Measurements from ENCODE around the gene CRLF1. TPM values are rescaled to one million over a fixed set of nuclear protein-coding genes. Genes with fewer than 3 reads are reported as not detected.

CRLF1 gene
- polyA plus RNA-seq, 1 experiment: 2.6 TPM

GRCh38 chr19:18591735-18592385 is 14.7 kb downstream of the CRLF1 start:
- Histone ChIP-seq H3K4me3 (ENCODE audit: low read depth, low read length) (no peak overlapping the region), H3K27me3 (ENCODE audit: control insufficient read depth, insufficient read depth, low read length) (no peaks in the 10 kb centered on the region), H3K9me3 (ENCODE audit: control insufficient read depth, insufficient read depth, low read length) (peaks cover 3% of the 10 kb centered on the region; the same call in 1 of the 2 replicates), H3K27ac (ENCODE audit: low read depth, low read length) (no peak overlapping the region)
- no peak for DNase-seq (ENCODE audit: low read depth, low spot score)
- no peak for TF ChIP-seq CTCF (IDR thresholded peaks at IDR 0.05; ENCODE audit: low read depth, low read length)
- POLR2A ChIA-PET: no interaction called here
- CTCF ChIA-PET: interaction anchor here (1.0 to 2.6 kb wide), 3 partner anchors 81 to 256 kb away, joined by 3 to 7 read pairs (median 4); no protein-coding TSS in a partner anchor

GRCh38 chr19:18590273-18591272 is 16.0 kb downstream of the CRLF1 start:
- CTCF ChIA-PET: interaction anchor here (1.3 to 3.1 kb wide), 2 partner anchors 82 to 258 kb away, joined by 3 to 38 read pairs; no protein-coding TSS in a partner anchor
- Histone ChIP-seq H3K27ac (ENCODE audit: low read depth, low read length) (no peak overlapping the region), H3K9me3 (ENCODE audit: control insufficient read depth, insufficient read depth, low read length) (no peaks in the 10 kb centered on the region), H3K27me3 (ENCODE audit: control insufficient read depth, insufficient read depth, low read length) (no peaks in the 10 kb centered on the region), H3K4me3 (ENCODE audit: low read depth, low read length) (peak overlapping the region; percentile 82; the same call in 1 of the 2 replicates)
- peak; percentile 27; the same call in 1 of the 2 replicates for TF ChIP-seq CTCF (IDR thresholded peaks at IDR 0.05; ENCODE audit: low read depth, low read length)
- DNase-seq (ENCODE audit: low read depth, low spot score): no peak
- POLR2A ChIA-PET: interaction anchor here (0.9 to 1.4 kb wide), 2 partner anchors 327 to 329 kb away, joined by 4 to 7 read pairs; partner anchors contain the start of genes COPE and DDX49

GRCh38 chr19:18589380-18590272 is 17.0 kb downstream of the CRLF1 start:
- peak overlapping the region; percentile 61 for H3K27ac ChIP-seq (ENCODE audit: low read depth, low read length)
- no peak for DNase-seq (ENCODE audit: low read depth, low spot score)
- ChIA-PET CTCF (interaction anchor here (0.7 to 3.1 kb wide), 11 partner anchors 12 to 277 kb away, joined by 3 to 38 read pairs (median 5); partner anchors contain the start of genes KXD1 and UBA52), POLR2A (interaction anchor here (0.5 to 2.8 kb wide), 11 partner anchors 17 to 330 kb away, joined by 3 to 28 read pairs (median 5); partner anchors contain the start of genes COPE, DDX49, UBA52 and UPF1)
- TF ChIP-seq CTCF (IDR thresholded peaks at IDR 0.05; ENCODE audit: low read depth, low read length): 0 out of 2 replicates have a peak, but pooled peaks have one; percentile 12
- H3K27me3 ChIP-seq (ENCODE audit: control insufficient read depth, insufficient read depth, low read length): no peaks in the 10 kb centered on the region
- H3K4me3 ChIP-seq (ENCODE audit: low read depth, low read length): peak overlapping the region; percentile 82
- no peaks in the 10 kb centered on the region for H3K9me3 ChIP-seq (ENCODE audit: control insufficient read depth, insufficient read depth, low read length)

GRCh38 chr19:18588611-18589379 is 17.8 kb downstream of the CRLF1 start, which contains the start of gene REX1BD:
Gene REX1BD (plus strand): TSS chr19:18588798. CDS start chr19:18588802, 4 bp downstream.
- Histone ChIP-seq H3K4me3 (ENCODE audit: low read depth, low read length) (peak within 1 kb of the TSS; percentile 82), H3K27me3 (ENCODE audit: control insufficient read depth, insufficient read depth, low read length) (no peaks in the 10 kb centered on the region), H3K9me3 (ENCODE audit: control insufficient read depth, insufficient read depth, low read length) (no peaks in the 10 kb centered on the region), H3K27ac (ENCODE audit: low read depth, low read length) (peak within 1 kb of the TSS; percentile 77)
- ChIA-PET POLR2A (interaction anchor here (0.6 to 2.8 kb wide), 11 partner anchors 16 to 378 kb away, joined by 3 to 28 read pairs (median 5); partner anchors contain the start of genes COPE, DDX49, UBA52 and UPF1), CTCF (interaction anchor here (0.6 to 3.1 kb wide), 15 partner anchors 13 to 278 kb away, joined by 3 to 38 read pairs (median 3); partner anchors contain the start of genes KXD1 and UBA52)
- no peak for DNase-seq (ENCODE audit: low read depth, low spot score)
- TF ChIP-seq CTCF (IDR thresholded peaks at IDR 0.05; ENCODE audit: low read depth, low read length): peak; percentile 82
